HG02970 (cell line): ENCODE results near the gene HTRA2.

Experiments used
- ATAC-seq: cut with Tn5 transposase; IDR thresholded peaks from one replicate; pipeline ENCODE4 v1.9.1; 2021; ENCODE audit warnings: mild to moderate bottlenecking, moderate library complexity, moderate number of reproducible peaks; ENCODE audit not compliant: unreplicated experiment, low FRiP score

The HTRA2 gene

DNA sequence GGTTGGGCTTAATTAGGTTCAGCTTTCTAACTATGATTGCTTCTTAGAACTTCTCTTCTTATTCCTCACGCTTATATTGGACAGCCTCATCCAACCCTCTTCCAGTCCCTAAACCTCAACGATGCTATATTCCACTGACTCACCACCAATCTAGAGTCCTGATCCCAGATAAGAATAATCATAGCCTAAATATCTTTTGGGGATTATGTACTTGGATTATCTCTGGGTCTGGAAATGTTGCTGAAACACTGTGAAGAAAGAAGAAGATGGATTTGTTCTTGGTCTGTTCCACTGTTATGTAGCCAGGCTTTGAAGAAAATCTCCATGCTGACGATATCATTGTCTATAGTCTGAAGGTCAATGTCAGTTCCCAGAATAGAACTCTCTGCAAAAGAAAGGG is 51.7 kb downstream of the HTRA2 start:
- ATAC-seq: no peak

DNA sequence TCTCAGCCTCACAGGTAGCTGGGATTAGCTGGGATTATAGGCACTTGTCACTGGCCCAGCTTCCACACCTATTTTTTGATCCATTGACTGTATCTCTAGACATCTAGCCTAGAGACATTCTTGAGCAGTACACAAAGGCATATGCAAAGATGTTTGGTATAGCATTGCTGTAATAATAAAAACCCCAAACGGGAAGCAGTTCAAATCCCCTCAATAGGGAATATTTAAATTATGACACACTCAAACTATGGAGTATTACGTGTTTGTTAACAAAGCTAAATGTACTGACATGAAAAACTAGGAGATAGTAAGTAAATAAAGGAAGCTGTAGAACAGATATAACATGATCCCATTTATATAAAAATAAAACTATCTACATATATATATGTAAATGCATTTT is 52.5 kb downstream of the HTRA2 start:
- no peak for ATAC-seq
